Mesothelial cell of epicardium (in vitro differentiated cells): ENCODE results near the gene ADSL. TPM values are rescaled to one million over a fixed set of nuclear protein-coding genes. Genes with fewer than 3 reads are reported as not detected.

Experiments
- DNase-seq, 2 experiments: peaks; one replicate each; pipeline ENCODE4 v3.0.0; 2021; ENCODE audit warnings: low spot score in 2 of 2; ENCODE audit not compliant: unreplicated experiment in 2 of 2
- H3K27ac Mint-ChIP-seq: 2 replicates; pipeline ENCODE4 v1.8.0; 2021; ENCODE audit warnings: mixed read lengths
- H3K27me3 Mint-ChIP-seq: 2 replicates; pipeline ENCODE4 v1.8.0; 2021; ENCODE audit warnings: low read depth, mixed read lengths
- H3K36me3 Mint-ChIP-seq: 2 replicates; pipeline ENCODE4 v1.8.0; 2021; ENCODE audit warnings: mixed read lengths
- H3K4me1 Mint-ChIP-seq: 2 replicates; pipeline ENCODE4 v1.8.0; 2021; ENCODE audit warnings: mixed read lengths
- H3K4me3 Mint-ChIP-seq: 2 replicates; pipeline ENCODE4 v1.8.0; 2021; ENCODE audit warnings: mild to moderate bottlenecking, moderate library complexity, mixed read lengths
- H3K9me3 Mint-ChIP-seq: 2 replicates; pipeline ENCODE4 v1.8.0; 2021; ENCODE audit warnings: mixed read lengths
- total RNA-seq: library from RNA; stranded (reverse); gene quantifications from 3 replicates; pipeline ENCODE4 v1.2.1, GENCODE V29; 2021
- TF ChIP-seq, protein P1 (sequence below): fragments of 200-600 bp; sonication (generic); IDR thresholded peaks from one replicate; pipeline ENCODE4 v1.5.0; 2021; ENCODE audit warnings: antibody characterized with exemption; ENCODE audit not compliant: unreplicated experiment

The ADSL gene
- total RNA-seq, 1 donor from 2014 or later, result 73.4 TPM

DNA sequence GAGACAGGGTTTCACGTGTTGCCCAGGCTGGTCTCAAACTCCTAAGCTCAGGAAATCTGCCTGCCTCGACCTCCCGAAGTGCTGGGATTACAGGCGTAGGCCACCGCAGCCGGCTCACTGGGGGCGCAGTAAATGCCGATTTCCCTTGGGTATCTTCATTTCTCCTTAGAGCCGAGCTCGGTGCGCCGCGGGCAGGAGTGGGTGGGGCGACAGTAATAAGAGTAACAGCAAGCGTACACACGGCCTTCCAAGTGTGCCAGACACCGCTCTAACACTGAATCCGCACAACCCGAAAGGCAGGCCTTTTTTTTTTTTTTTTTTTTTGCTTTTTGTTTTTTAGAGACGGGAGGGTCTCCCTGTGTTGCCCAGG is 500 bp upstream of the ADSL start:
- Mint-ChIP-seq H3K27me3 (no peaks in the 10 kb centered on the region), H3K27ac (peak overlapping the region; percentile 99), H3K36me3 (peaks cover 7% of the 10 kb centered on the region), H3K9me3 (no peaks in the 10 kb centered on the region), H3K4me1 (peaks cover 13% of the 10 kb centered on the region), H3K4me3 (peak overlapping the region; percentile 98)
- peak in 1 of 2 experiments; percentile 59 for DNase-seq
- TF ChIP-seq, protein P1, sequence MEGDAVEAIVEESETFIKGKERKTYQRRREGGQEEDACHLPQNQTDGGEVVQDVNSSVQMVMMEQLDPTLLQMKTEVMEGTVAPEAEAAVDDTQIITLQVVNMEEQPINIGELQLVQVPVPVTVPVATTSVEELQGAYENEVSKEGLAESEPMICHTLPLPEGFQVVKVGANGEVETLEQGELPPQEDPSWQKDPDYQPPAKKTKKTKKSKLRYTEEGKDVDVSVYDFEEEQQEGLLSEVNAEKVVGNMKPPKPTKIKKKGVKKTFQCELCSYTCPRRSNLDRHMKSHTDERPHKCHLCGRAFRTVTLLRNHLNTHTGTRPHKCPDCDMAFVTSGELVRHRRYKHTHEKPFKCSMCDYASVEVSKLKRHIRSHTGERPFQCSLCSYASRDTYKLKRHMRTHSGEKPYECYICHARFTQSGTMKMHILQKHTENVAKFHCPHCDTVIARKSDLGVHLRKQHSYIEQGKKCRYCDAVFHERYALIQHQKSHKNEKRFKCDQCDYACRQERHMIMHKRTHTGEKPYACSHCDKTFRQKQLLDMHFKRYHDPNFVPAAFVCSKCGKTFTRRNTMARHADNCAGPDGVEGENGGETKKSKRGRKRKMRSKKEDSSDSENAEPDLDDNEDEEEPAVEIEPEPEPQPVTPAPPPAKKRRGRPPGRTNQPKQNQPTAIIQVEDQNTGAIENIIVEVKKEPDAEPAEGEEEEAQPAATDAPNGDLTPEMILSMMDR, result no peak

DNA sequence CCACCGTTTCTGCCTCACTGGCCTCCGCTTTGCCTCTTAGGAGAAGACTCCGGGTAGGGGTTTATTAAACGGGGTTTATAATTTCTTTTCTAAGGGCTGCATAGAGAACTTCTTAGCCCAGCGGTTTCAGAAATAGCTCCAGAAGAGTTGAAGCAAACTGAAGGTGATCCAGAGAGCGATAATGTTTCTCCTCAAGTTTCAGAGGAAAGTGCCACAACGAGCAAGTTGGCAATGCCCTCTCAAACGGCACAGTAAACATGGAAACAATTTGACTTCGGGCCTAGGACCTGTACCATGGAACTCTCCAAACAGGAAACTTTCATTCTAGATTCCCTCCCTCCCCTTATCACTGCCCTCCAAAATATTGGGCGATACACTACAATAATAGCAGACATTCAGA is 1.0 kb downstream of the ADSL start:
- Mint-ChIP-seq H3K4me3 (peak overlapping the region; percentile 98), H3K27ac (peak overlapping the region; percentile 99), H3K9me3 (no peaks in the 10 kb centered on the region), H3K27me3 (no peaks in the 10 kb centered on the region), H3K36me3 (peaks cover 9% of the 10 kb centered on the region), H3K4me1 (peaks cover 13% of the 10 kb centered on the region)
- TF ChIP-seq, protein P1, result no peak
- DNase-seq, result no peak

DNA sequence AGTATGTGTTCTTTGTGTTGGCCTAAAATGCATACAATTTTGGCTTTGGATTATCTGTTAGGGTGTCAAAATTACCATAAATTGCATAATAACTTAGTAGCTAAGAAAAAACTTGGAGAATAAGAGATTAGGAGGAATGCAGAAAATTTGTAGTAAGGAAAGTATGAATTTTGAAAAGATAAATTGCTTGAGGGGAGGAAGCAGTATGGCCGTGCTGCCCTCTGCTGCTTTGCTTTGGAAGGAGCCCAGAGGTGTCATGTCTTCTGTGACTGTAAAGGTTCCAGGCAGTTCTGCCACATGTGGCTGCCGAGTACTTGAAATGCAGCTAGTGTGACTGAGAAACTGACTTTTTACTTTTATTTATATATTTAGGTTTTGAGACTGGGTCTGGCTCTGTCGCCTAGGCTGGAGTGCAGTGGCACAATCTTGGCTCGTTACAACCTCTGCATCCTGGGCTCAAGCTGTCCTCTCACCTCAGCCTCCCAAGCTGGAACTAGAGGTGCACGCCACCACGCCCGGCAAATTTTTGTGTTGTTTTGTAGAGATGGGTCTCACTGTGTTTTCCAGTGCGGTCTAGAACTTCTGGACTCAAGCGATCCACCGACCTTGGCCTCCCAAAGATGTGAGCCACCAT is 1.8 kb downstream of the ADSL start:
- H3K4me1 Mint-ChIP-seq, result peaks cover 13% of the 10 kb centered on the region
- DNase-seq, result no peak

DNA sequence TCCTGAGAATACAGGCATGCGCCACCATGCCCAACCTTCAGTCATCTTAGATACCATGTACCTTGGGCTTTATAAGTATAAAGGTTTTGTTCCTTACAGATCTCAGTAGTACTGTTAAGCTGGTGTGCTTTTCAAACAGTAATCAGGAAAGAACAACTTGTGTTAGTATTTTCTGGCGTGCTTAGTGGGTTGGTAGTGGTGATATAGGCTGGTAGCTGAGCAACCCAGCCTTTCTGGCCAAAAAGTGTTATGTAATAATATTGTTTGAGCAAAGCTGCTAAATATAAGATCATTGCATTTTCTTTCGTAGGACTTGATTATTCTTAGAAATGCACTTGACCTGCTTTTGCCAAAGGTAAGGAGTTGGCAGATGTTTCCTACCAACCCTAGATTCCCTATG is 6.5 kb downstream of the ADSL start:
- Mint-ChIP-seq H3K4me3 (no peak overlapping the region), H3K27me3 (no peaks in the 10 kb centered on the region), H3K4me1 (peaks cover 3% of the 10 kb centered on the region), H3K9me3 (no peaks in the 10 kb centered on the region), H3K36me3 (peaks cover 27% of the 10 kb centered on the region), H3K27ac (no peak overlapping the region)
- DNase-seq, result no peak
- TF ChIP-seq, protein P1, result no peak

More for the DNA sequence above, 1.8 kb downstream of the ADSL start:
- H3K36me3 Mint-ChIP-seq, result peaks cover 13% of the 10 kb centered on the region
- H3K9me3 Mint-ChIP-seq, result no peaks in the 10 kb centered on the region
- peak overlapping the region; percentile 99 for H3K27ac Mint-ChIP-seq
- H3K27me3 Mint-ChIP-seq, result no peaks in the 10 kb centered on the region
- peak overlapping the region; percentile 98 for H3K4me3 Mint-ChIP-seq
- TF ChIP-seq, protein P1, result peak; percentile 22

DNA sequence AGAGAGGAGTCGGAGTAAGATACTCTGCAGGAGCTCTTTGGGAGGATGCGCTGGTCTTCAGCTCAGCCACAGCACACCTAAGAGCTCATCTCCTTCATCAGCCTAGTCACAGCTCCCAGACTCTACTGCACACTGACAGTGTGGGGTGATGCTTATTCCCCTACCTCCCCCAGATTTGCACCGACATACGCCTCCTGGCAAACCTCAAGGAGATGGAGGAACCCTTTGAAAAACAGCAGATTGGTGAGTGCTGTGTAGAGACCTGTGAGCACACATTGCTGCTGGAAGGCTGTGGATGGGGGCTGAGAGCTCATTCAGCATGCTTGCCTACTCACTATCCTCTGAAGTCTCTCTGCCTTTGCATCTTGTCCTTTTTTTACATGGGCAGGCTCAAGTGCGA is 14.8 kb downstream of the ADSL start:
- no peak overlapping the region for H3K27ac Mint-ChIP-seq
- DNase-seq, result no peak
- H3K9me3 Mint-ChIP-seq, result no peaks in the 10 kb centered on the region
- no peaks in the 10 kb centered on the region for H3K4me1 Mint-ChIP-seq
- H3K4me3 Mint-ChIP-seq, result no peak overlapping the region
- TF ChIP-seq, protein P1, result no peak
- H3K36me3 Mint-ChIP-seq, result peaks cover 61% of the 10 kb centered on the region
- no peaks in the 10 kb centered on the region for H3K27me3 Mint-ChIP-seq
